Nephron (organoid): ENCODE data around the gene SKP1.

Experiments used
- H3K27ac Mint-ChIP-seq, 3 experiments: 2 replicates each; pipeline ENCODE4 v1.8.0; 2020; ENCODE audit warnings: mixed read lengths in 3 of 3, mild to moderate bottlenecking in 2 of 3, moderate library complexity in 1 of 3
- H3K27me3 Mint-ChIP-seq: 2 replicates; pipeline ENCODE4 v1.8.0; 2021; ENCODE audit warnings: low read depth, mild to moderate bottlenecking, moderate library complexity, mixed read lengths
- H3K36me3 Mint-ChIP-seq: 2 replicates; pipeline ENCODE4 v1.8.0; 2020; ENCODE audit warnings: low read depth, mixed read lengths
- H3K4me1 Mint-ChIP-seq: 2 replicates; pipeline ENCODE4 v1.8.0; 2020; ENCODE audit warnings: mixed read lengths
- H3K4me3 Mint-ChIP-seq, 3 experiments: 2 replicates each; pipeline ENCODE4 v1.8.0; 2020; ENCODE audit warnings: mild to moderate bottlenecking in 3 of 3, mixed read lengths in 3 of 3, moderate library complexity in 2 of 3
- H3K9me3 Mint-ChIP-seq: 2 replicates; pipeline ENCODE4 v1.8.0; 2020; ENCODE audit warnings: mixed read lengths
- CTCF ChIP-seq, 3 experiments: fragments of 200-600 bp; sonication (generic); IDR thresholded peaks; one replicate each; pipeline ENCODE4 v1.5.0; 2021; ENCODE audit warnings: antibody characterized with exemption in 3 of 3; ENCODE audit not compliant: unreplicated experiment in 3 of 3

Gene SKP1

DNA sequence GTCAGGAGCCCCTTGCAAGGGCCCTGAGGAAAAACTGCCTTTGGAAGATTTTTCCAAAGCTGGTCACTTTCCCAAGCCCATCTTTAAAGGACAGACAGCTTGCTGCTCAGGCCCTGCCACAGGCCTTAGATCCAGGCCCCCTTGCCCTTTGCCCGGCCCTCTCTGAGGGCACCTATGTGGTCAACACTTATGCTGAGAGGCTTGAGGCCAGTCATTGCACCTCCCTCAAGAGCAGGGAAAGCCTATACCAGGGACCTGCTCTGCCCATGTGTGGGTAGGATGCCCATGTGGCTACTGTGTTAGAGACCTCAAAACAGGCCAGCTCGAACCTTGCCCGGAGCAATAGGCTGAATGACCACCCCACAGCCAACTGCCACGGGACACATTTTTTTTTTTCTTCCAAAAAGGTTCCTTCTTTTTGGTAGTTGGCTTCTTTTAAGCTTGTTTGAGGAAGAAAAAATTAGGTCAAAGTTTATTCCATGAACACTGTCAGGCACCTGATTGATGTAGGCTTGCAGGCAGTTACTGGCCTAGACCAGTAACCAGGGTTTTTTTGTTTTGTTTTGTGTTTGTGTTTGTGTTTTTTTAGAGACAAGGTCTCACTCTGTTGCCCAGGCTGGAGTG is 58.4 kb downstream of the SKP1 start:
- Mint-ChIP-seq H3K4me1 (peaks cover 5% of the 10 kb centered on the region), H3K27ac (no peak overlapping the region), H3K27me3 (peaks cover 37% of the 10 kb centered on the region), H3K9me3 (no peaks in the 10 kb centered on the region), H3K36me3 (peaks cover 15% of the 10 kb centered on the region), H3K4me3 (no peak overlapping the region)
- TF ChIP-seq CTCF (IDR thresholded peaks at IDR 0.05; ENCODE audit: unreplicated experiment in 3 of 3): no peak

- Mint-ChIP-seq H3K4me3 (peak overlapping the region; percentile 52 to 75 (median 62)), H3K9me3 (no peaks in the 10 kb centered on the region), H3K27ac (no peak overlapping the region), H3K4me1 (peaks cover 13% of the 10 kb centered on the region), H3K36me3 (peaks cover 15% of the 10 kb centered on the region), H3K27me3 (peaks cover 47% of the 10 kb centered on the region)
- no peak for TF ChIP-seq CTCF (IDR thresholded peaks at IDR 0.05; ENCODE audit: unreplicated experiment in 3 of 3)
These were observed 59.7 kb downstream of the SKP1 start for GRCh38 chr5:134116789-134117761.

- Mint-ChIP-seq H3K9me3 (no peaks in the 10 kb centered on the region), H3K27ac (no peak overlapping the region), H3K36me3 (peaks cover 15% of the 10 kb centered on the region), H3K4me3 (peak overlapping the region; percentile 78 to 85 (median 82)), H3K4me1 (peaks cover 18% of the 10 kb centered on the region), H3K27me3 (peaks cover 55% of the 10 kb centered on the region)
- TF ChIP-seq CTCF (IDR thresholded peaks at IDR 0.05; ENCODE audit: unreplicated experiment in 3 of 3): no peak
These were observed 60.5 kb downstream of the SKP1 start for GRCh38 chr5:134116286-134116685.

GRCh38 chr5:134115806-134116175 is 61.0 kb downstream of the SKP1 start:
- peak overlapping the region; percentile 78 to 85 (median 82) for H3K4me3 Mint-ChIP-seq

More at GRCh38 chr5:134115806-134116175, 61.0 kb downstream of the SKP1 start:
- Mint-ChIP-seq H3K4me1 (peaks cover 21% of the 10 kb centered on the region), H3K36me3 (peaks cover 15% of the 10 kb centered on the region), H3K9me3 (no peaks in the 10 kb centered on the region), H3K27me3 (peaks cover 60% of the 10 kb centered on the region), H3K27ac (no peak overlapping the region)
- no peak for TF ChIP-seq CTCF (IDR thresholded peaks at IDR 0.05; ENCODE audit: unreplicated experiment in 3 of 3)
